Erythroblast (primary cell): ENCODE results near the gene TECPR1.

Source experiments
- GATA1 ChIP-seq: IDR thresholded peaks from 2 replicates; pipeline ENCODE4 v1.6.1; 2011; ENCODE audit warnings: low read depth, mild to moderate bottlenecking, control low read depth, low read length, moderate library complexity
- POLR2A ChIP-seq: IDR thresholded peaks from 2 replicates; pipeline ENCODE4 v1.6.1; 2011; ENCODE audit warnings: mild to moderate bottlenecking, low read length

DNA sequence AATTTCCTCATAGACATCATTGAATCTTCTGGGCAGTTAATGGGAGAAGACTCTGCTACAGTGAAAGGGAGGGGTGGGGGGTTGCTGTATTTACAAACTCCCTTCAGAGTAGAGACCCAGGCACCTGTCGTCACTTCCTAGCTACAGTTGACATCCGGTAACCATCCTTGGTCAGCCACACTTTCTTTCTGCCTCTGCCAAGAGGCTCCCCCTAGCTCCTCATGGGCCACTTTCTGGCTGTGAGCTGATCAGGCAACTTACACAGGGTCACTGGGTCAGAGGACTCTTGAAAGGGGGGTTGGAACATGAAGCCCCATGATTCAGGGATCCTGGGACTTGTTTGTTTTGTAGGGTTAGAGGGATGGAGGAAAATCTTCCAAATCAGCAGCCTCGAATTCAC is 1.2 kb downstream of the TECPR1 start:
- no peak for TF ChIP-seq POLR2A
- TF ChIP-seq GATA1, result no peak
